BE2C (cell line): ENCODE results near the gene DIO1.

Source experiments
- DNase-seq: peaks from one replicate; pipeline ENCODE4 v3.0.0-alpha.2; 2020
- H3K27me3 ChIP-seq: fragments of 250-450 bp; sonication (Bioruptor Pico); 2 replicates; pipeline ENCODE4 v1.5.1; 2020; ENCODE audit warnings: mild to moderate bottlenecking
- H3K36me3 ChIP-seq: fragments of 250-450 bp; sonication (Bioruptor Pico); 2 replicates; pipeline ENCODE4 v1.5.1; 2020; ENCODE audit warnings: mild to moderate bottlenecking
- H3K4me1 ChIP-seq: fragments of 250-450 bp; sonication (Bioruptor Pico); 2 replicates; pipeline ENCODE4 v1.5.1; 2020
- H3K4me3 ChIP-seq: 2 replicates; pipeline ENCODE4 v1.5.1; 2011; ENCODE audit warnings: low read depth, low read length
- H3K9me3 ChIP-seq: fragments of 250-450 bp; sonication (Bioruptor Pico); 2 replicates; pipeline ENCODE4 v1.5.1; 2020
- CTCF ChIP-seq: IDR thresholded peaks from 2 replicates; pipeline ENCODE4 v1.5.1; 2012; ENCODE audit warnings: mild to moderate bottlenecking, low read depth, low read length

The DIO1 gene

GRCh38 chr1:53956308-53957168 lies 62.6 kb downstream of the DIO1 start:
- no peaks in the 10 kb centered on the region for H3K9me3 ChIP-seq
- no peaks in the 10 kb centered on the region for H3K36me3 ChIP-seq
- H3K4me3 ChIP-seq = no peak overlapping the region
- H3K4me1 ChIP-seq = no peaks in the 10 kb centered on the region
- no peaks in the 10 kb centered on the region for H3K27me3 ChIP-seq
- TF ChIP-seq CTCF = no peak
- no peak for DNase-seq

- Histone ChIP-seq H3K4me1 (no peaks in the 10 kb centered on the region), H3K4me3 (no peak overlapping the region)
- TF ChIP-seq CTCF = no peak
Measured at GRCh38 chr1:53957194-53957818, 63.3 kb downstream of the DIO1 start.

GRCh38 chr1:53959664-53960250 lies 65.8 kb downstream of the DIO1 start:
- Histone ChIP-seq H3K4me1 (no peaks in the 10 kb centered on the region), H3K9me3 (no peaks in the 10 kb centered on the region), H3K4me3 (no peak overlapping the region), H3K27me3 (no peaks in the 10 kb centered on the region), H3K36me3 (no peaks in the 10 kb centered on the region)
- TF ChIP-seq CTCF = peak; percentile 52
- no peak for DNase-seq

More at GRCh38 chr1:53957194-53957818, 63.3 kb downstream of the DIO1 start:
- no peaks in the 10 kb centered on the region for H3K9me3 ChIP-seq
- H3K36me3 ChIP-seq = no peaks in the 10 kb centered on the region
- H3K27me3 ChIP-seq = no peaks in the 10 kb centered on the region
- DNase-seq = no peak
